GM18907 (cell line): ENCODE results near the gene SMIM35.
"Not testable (repeated sequence)": the region's sequence is repeated elsewhere in the genome, so short reads cannot be mapped to it uniquely, and the experiment has no call there.

Experiments
- ATAC-seq: cut with Tn5 transposase; IDR thresholded peaks from one replicate; pipeline ENCODE4 v1.9.1; 2021; ENCODE audit warnings: mild to moderate bottlenecking, moderate library complexity; ENCODE audit not compliant: unreplicated experiment

SMIM35 gene

DNA sequence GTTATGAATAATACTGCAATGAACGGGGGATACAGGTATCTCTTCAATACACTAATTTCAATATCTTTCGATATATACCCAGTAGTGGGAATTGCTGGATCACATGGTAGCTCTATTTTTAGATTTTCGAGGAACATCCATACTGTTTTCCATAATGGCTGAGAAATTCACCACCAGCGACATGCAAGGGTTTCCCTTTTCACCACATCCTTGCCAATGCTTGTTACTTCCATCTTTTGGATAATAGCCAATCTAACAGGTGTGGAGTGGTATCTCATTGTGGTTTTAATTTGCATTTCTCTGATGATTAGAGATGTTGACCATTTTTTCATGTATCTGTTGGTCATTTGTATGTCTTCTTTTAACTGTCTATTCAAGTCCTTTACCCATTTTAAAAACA lies 94.6 kb downstream of the SMIM35 start:
- no peak for ATAC-seq

DNA sequence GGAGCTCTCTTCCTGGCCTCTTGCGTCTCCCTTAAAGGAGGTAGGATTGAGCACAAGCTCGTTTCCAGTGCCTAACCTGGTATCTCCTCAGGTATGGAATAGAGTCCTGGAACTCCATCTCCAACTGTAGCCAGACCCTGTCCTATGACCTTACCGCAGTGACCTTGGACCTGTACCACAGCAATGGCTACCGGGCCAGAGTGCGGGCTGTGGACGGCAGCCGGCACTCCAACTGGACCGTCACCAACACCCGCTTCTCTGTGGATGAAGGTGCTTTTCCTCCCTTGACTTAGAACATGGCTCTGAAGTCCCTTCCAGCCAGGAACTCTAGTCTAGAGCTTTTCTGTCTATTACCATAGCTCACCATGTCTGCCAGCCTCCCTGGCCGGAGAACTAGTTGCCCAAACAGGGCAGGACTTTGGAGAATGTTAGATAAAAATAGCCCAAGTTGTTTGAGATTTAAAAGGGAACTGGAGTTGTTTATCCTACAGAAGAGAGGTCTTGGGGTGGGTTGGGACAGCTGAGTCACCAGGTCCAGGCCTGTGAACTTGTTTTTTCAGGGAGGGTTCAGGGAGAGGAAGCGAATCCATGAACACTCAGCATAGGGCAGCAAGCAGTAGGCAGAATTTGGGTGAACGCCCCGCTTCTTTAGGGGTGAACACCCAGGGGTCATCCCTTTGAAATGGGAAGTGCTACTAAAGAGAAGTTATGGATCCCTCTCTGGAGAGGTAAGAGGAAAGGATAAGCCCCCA lies 97.2 kb downstream of the SMIM35 start:
- ATAC-seq, result no peak

DNA sequence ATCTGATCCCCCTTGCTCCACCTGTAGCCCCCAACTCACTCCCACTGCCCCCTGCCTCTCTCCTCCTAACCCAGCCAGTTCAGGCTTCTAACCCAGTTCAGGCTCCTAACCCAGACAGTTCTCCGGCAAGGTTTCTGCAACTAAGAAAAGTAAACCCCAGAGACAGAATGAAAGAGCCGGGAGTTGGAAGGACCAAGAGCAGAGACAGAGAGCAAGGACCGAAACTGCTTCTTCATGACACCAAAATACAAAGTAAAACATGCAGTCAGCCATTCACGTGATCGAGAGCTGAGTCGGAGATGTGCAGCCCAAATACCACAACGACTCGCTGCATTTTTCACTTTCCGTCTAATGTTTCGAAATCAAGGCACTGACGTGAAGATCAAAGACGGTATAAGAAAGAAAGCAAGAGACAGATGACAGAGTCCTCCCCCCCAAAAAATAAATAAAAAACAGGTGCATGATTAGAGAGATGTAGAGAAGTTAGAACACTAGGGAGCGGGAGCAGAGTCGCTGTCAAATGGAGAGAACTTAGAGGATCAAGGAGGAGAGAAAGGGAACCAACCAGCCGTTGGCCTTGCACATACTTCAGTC lies 99.7 kb downstream of the SMIM35 start:
- peak; percentile 44 for ATAC-seq

DNA sequence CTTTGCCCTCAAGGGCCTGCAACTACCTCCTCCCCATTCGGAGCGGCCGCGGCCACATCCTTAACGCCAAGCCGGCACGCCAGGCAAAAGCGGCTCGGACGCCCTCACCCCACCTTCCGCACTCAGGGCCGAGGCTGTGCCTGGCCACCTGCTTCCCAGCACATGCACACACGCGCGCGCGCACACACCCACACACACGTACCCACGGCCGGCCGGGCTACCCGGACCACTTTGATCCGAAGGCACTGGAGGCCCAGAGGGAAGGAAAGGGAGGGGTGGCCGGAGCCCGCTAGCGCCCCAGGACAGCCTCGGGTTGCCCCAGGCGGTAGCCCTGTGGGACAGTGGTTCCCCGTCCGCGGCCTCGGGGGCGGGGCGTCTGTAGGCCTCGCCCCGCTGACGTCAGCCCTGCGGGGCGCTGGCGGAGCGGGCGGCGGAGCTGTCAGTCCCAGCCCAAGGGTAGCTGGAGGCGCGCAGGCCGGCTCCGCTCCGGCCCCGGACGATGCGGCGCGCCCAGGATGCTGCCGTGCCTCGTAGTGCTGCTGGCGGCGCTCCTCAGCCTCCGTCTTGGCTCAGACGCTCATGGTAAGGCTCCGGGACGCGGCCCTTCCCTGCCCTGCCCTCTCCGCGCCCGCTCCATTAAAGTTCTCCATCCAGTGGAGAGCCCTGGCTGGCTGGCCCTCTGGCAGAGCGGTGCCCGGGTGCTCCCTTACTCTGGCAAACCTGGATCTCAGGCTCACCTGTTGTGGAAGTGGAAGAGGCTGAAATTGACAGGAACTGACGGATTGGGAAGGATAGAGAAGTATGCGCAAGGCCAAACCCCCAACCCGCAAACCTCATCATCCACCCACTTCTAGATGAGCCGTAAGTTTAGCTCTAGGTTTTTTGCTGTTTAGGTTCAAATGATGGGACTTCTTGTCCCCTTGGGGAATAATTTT lies 100.5 kb downstream of the SMIM35 start, which contains the start of gene IL10RA:
IL10RA (plus strand) TSS at position 442 of the 935 bp plus-strand sequence; CDS start at position 516, 74 bp downstream.
- ATAC-seq, result peak; percentile 87

DNA sequence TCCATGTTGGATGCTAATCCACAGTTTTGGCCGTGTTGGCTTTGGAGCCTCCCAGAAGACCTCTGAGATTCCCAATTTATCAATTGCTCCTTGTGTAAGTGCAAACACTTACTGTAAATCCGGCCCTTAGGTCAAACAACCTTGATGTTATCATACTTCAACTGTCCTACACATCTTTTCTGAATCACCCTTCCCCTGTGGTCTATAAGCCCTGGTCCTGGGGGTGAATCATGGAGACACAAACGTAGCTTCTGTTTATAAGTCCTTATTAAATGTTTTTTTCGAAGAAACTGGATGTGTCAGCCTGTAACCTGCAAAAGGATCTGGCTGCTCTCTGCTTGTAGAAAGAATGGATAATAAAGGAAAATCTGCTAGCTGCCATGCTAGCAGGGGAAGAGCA lies 102.3 kb downstream of the SMIM35 start:
- ATAC-seq, result no peak

DNA sequence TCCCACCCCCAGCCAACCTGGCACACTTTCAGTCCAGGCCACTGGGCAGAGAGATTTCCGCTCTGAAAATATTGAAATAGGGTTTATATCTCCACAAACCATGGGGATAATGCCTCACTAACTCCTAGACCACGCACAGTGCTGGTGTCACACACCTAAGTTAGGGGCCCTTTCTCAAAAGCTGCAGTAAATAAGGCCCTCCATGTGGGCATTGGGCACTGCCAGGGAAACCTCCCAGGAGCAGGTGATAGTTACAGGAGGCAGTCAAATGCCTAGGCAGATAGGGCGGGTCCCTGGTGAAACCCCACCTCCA lies 103.6 kb downstream of the SMIM35 start:
- ATAC-seq, result no peak

DNA sequence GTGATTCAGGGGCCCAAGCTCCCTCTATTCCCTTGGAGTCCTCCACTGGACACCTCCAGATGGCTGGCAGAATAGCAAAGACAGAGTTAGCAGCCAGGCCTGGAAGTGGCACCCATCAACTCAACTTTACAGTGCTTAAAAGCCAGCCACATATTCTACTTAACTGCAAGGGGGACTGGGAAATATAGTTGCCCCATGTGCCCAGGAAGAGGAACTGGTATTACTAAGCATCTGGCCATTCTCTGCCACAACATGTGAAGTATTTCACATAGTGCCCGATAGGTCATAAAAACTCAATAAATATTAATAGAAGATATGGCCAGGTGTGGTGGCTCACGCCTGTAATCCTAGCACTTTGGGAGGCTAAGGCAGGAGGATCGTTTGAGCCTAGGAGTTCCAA lies 106.0 kb downstream of the SMIM35 start:
- no peak for ATAC-seq

DNA sequence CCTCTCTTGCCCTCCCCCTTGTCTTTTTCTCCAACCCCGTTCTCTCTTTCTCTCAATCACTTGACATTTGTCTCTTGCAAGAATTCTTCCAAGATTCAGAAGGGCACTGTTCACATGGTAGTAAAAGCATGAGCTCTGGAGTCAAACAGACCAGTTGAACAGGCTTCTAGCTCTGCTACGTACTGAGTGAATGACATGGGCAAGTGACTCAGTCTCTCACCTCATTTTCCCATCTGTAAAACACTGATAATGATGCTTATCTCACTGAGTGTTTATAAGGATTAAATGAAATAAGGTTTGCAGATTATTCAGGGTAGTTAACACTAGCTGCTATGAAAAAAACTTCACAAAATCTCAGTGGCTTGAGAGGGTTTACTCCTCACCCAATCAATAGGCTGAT lies 106.5 kb downstream of the SMIM35 start:
- ATAC-seq, result no peak

DNA sequence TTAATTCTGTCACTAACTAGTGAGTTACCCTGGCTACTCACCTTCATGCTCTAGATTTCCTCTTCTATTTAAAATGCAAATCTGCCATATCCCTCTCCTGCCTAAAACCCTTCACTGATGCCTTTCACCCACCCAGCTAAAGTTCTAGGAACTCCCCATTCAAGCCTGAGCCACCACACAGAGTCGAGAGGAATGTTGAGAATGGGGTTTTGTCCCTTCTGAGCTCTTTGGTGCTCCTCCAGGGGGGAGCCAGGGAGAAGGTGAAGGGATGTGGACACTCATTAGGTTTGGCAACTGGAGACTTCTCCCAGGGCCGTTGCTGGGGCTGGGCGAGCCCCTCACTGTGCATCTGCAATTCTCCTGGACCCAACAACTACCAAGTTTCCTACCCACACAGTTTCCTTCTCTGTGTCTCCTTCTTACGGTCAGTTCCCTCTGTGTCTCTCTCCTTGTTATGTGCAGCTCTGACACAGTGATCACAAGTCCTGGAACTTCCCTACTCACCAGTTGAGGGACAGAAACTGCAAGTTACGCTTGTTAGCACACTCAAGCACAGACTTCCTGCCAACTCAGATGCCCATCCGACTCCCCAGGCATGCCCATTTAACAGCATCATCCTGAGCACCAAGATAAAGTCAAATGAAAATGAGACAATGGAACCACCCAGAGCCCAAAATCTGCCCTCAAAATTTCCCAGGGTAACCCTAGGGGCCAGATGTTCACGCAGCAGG lies 107.1 kb downstream of the SMIM35 start:
- ATAC-seq, result peak; percentile 76

DNA sequence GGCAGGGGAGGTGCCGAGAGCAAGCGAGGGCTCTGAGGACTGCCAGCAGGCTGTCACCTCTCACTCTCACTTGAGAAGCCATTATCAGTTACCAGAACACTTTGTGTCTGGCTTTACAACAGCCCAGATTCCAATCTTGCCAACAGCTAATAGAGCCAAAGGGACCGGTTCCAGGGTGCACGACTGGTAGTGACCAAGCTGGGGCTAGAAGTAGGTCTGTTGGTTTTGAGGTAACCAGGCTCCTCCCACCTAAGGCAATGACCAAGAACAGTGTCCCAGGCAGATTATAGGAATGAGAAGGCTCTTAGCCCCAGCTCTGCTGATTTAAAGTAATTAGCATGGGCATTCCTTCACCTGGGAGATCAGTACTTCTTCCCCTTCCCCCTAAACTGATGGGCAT lies 107.8 kb downstream of the SMIM35 start:
- ATAC-seq, result no peak

DNA sequence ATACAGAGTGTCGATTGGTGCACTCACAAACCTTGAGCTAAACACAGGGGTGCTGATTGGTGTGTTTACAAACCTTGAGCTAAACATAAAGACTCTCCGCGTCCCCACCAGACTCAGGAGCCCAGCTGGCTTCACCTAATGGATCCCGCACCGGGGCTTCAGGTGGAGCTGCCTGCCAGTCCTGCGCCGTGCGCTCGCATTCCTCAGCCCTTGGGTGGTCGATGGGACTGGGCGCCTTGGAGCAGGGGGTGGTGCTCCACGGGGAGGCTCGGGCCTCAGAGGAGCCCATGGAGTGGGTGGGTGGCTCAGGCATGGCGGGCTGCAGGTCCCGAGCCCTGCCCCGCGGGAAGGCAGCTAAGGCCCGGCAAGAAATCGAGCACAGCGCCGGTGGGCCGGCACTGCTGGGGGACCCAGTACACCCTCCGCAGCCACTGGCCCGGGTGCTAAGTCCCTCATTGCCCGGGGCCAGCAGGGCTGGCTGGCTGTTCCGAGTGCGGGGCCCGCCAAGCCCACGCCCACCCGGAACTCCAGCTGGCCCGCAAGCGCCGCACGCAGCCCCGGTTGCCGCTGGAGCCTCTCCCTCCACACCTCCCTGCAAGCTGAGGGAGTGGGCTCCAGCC lies 108.4 kb downstream of the SMIM35 start:
- not testable (repeated sequence) for ATAC-seq

DNA sequence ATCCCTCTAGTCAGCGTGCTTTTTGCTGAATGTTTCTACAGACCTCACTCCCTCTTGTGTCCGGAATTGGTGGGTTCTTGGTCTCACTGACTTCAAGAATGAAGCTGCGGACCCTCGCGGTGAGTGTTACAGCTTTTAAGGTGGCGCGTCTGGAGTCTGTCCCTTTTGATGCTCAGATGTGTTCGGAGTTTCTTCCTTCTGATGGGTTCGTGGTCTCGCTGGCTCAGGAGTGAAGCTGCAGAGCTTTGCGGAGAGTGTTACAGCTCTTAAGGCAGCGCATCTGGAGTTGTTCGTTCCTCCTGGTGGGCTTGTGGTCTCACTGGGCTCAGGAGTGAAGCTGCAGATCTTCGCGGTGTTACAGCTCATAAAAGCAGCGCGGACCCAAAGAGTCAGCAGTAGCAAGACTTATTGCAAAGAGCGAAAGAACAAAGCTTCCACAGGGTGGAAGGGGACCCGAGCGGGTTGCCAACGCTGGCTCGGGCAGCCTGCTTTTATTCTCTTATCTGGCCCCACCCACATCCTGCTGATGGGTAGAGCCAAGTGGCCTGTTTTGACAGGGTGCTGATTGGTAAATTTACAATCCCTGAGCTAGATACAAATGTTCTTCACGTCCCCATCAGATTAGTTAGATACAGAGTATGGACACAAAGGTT lies 109.0 kb downstream of the SMIM35 start:
- ATAC-seq, result not testable (repeated sequence)

DNA sequence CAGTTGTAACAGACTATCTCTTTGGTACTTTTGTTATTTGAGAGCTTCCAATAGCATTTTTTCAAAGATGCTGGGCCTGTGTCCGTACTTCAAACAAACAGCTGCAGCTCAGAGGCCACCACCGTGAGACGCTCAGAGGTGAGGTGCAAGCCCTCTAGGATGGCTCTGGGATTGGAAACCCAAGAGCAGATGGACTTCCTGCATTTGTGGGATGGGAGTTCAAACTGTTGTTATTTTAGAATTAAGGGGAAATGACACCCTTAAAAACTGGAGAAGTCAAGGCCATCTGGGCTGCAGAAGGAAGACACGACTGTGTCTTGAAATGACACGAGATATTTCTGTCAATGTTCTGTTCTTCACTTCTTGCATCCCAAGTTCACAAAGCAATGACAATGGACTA lies 109.7 kb downstream of the SMIM35 start:
- ATAC-seq, result no peak

DNA sequence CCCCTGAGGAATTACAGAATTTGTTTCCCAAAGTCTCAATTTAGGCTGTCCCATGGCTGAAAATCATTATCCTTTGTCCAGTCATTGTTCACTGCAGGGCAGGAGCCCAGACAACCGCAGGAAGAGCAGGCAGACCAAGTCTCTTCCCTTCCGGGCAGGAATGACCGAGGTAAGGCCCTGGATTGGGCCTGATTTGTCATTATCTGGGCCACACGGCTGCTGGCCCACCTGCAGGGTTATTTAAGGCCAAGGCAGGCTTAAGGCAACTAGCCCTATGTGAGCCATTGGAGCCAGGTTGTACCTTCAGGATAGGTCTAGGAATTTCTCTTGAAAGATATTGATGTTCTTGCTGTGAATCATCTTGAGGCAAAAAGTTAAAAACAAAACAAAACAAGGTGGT lies 110.3 kb downstream of the SMIM35 start:
- ATAC-seq, result no peak

DNA sequence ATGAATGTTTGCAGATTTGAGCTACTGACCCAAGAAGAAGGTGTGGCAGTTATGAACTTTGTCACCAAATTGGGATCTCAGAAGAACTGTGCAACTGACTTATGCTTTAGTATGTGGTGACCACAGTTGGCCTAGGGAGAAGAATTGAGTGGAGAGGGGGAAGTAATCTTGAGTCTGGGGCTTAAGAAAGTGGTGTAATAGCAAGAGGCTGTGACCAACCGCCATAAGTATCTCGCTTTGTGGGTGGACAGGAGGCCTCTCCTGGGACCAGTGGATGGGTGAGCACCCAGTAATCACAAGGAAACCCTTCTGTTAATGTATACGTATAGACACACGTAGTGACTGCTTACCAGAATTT lies 113.3 kb downstream of the SMIM35 start:
- no peak for ATAC-seq

DNA sequence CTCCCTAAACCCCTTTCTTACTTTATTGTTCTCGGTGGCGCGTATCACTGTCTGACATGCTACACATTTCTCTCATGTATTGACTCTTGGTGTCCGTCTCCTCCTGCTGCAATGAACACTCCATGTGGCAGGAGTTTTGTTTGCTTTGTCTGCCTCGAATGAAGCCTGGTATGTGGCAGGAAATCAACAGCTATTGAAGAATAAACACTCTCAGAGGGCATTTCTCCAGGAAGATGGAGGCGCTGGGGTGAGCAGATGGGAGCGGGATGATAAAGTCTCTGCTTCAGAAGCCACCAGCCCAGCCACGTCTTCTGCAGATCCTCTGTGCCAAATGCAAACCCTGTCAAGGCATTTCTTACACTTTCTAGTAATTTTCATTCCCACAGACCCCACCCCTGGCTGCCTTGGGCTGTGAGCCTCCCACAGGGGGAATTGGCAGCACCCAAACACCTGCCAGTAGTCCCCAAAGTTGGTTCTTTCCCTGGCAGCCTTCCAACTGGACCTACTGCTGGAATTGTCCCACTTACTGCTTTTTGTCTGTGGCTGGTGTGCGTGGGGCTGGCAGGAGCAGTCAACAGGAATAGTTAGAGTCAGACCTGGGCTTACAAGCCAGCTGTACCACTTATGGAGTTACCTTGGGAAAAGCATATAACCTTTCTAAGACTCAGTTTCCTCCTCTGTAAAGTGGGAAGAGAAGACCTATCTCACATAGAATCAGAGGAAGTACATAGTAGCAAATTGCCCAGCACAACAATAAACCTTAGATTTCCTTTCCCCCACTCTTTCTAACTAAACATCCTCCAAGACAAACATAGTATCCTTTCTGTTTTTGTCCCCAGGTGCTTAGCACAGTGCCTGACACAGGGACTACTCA lies 113.9 kb downstream of the SMIM35 start:
- ATAC-seq, result no peak

DNA sequence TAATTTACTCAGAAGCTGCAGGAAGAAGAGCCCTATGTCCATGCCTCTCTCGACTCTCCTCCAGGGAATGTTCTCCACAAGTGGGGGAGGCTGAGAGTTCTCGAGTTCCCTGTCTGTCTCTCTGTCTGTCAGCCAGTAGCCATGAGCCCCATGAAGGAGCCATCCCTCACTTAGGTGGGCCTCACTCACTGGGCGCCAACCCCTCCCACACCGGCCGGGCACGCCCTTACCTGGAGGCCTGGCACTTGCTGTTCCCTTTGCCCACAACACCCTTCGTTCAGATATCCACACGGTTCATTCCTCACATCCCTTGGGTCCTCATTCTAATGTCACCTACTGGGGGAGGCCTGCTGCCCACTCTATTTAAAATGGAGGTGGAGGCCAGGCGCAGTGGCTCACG lies 114.7 kb downstream of the SMIM35 start:
- ATAC-seq, result no peak

DNA sequence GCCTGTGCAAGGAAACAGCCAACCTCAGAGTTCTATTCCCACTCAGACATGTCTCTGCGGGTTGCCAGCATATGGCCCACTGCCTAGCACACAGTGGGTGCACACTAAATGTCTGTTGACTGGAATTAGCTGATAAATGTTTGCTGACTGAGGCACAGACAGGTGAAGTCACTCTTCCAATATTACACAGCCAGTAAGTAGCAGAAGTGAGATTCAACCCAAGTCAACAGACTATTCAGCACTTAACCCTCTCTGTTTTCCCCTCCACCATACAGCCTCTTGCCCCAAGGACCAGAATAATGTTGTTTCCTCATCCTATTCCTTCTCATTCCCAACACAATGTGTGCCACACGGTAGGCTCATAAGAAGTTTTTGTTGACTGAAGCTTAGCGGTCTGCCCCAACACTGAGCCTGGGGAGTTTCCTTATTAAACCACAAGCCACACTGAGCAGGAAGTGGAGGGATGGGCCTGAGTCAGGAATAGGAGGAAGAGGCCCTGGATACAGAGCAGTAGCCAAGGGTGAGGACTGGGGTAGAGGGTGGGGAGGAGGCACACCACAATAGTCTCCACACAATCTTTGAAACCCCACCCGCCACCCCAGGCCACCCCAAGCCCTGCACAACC lies 116.3 kb downstream of the SMIM35 start:
- no peak for ATAC-seq
